Ectodermal cell (in vitro differentiated cells): ENCODE data around the gene PLCH2.

ENCODE experiments used
- H3K27ac ChIP-seq: 2 replicates; pipeline ENCODE4 v1.7.0; 2013; ENCODE audit warnings: mild to moderate bottlenecking, low read depth, low read length; ENCODE audit not compliant: insufficient read depth, poor library complexity, severe bottlenecking
- H3K27me3 ChIP-seq: 2 replicates; pipeline ENCODE4 v1.7.0; 2013; ENCODE audit warnings: mild to moderate bottlenecking, low read length; ENCODE audit not compliant: insufficient read depth, control insufficient read depth, poor library complexity, severe bottlenecking
- H3K36me3 ChIP-seq: one replicate; pipeline ENCODE4 v1.7.0; 2013; ENCODE audit warnings: low read length; ENCODE audit not compliant: control insufficient read depth, insufficient read depth
- H3K4me1 ChIP-seq: one replicate; pipeline ENCODE4 v1.7.0; 2013; ENCODE audit warnings: low read length; ENCODE audit not compliant: control insufficient read depth, insufficient read depth
- H3K4me3 ChIP-seq: 2 replicates; pipeline ENCODE4 v1.7.0; 2013; ENCODE audit warnings: low read depth, low read length, control low read depth; ENCODE audit not compliant: insufficient read depth
- H3K9me3 ChIP-seq: 2 replicates; pipeline ENCODE4 v1.7.0; 2013; ENCODE audit warnings: mild to moderate bottlenecking, low read length, moderate library complexity; ENCODE audit not compliant: control insufficient read depth
- whole genome bisulfite sequencing, 2 experiments: methylation state at CpG; one replicate each; pipeline ENCODE4 v1.1.7; 2013; ENCODE audit warnings: missing lambda C conversion rate in 2 of 2; 5-methylcytosine and 5-hydroxymethylcytosine counted together

PLCH2 gene

GRCh38 chr1:2496087-2496622, 20.1 kb downstream of the PLCH2 start:
- peaks cover 4% of the 10 kb centered on the region for H3K4me1 ChIP-seq
- no peaks in the 10 kb centered on the region for H3K27me3 ChIP-seq
- no peaks in the 10 kb centered on the region for H3K36me3 ChIP-seq
- H3K4me3 ChIP-seq: no peak overlapping the region
- H3K9me3 ChIP-seq: no peaks in the 10 kb centered on the region
- 91 to 92% methylated on average over 28 of the region's 28 CpGs for WGBS, 2 experiments
- H3K27ac ChIP-seq: no peak overlapping the region

DNA sequence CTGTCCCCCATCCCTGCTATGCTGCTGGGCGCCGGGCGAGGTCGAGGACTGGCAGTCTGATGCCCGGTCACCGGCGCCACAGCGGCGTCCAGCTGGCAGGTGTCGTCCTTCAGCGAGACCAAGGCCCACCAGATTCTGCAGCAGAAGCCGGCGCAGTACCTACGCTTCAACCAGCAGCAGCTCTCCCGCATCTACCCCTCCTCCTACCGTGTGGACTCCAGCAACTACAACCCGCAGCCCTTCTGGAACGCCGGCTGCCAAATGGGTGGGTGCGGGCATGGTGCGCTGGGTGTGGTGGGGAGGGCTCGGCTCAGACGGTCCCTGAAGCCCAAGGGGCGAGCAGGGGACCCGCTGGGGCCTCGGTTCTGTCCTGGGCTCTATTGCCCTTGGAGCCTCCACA, 20.7 kb downstream of the PLCH2 start:
- no peak overlapping the region for H3K27ac ChIP-seq
- no peaks in the 10 kb centered on the region for H3K36me3 ChIP-seq
- H3K4me3 ChIP-seq: no peak overlapping the region
- WGBS, 2 experiments: 93 to 94% methylated on average over 26 of the region's 26 CpGs
- H3K27me3 ChIP-seq: no peaks in the 10 kb centered on the region
- H3K4me1 ChIP-seq: peaks cover 6% of the 10 kb centered on the region
- H3K9me3 ChIP-seq: no peaks in the 10 kb centered on the region

GRCh38 chr1:2497891-2498290, 21.8 kb downstream of the PLCH2 start:
- no peaks in the 10 kb centered on the region for H3K9me3 ChIP-seq
- no peaks in the 10 kb centered on the region for H3K27me3 ChIP-seq
- no peak overlapping the region for H3K4me3 ChIP-seq
- 89 to 90% methylated on average over 4 of the region's 4 CpGs for WGBS, 2 experiments
- H3K36me3 ChIP-seq: no peaks in the 10 kb centered on the region
- H3K4me1 ChIP-seq: peaks cover 4% of the 10 kb centered on the region
- no peak overlapping the region for H3K27ac ChIP-seq

DNA sequence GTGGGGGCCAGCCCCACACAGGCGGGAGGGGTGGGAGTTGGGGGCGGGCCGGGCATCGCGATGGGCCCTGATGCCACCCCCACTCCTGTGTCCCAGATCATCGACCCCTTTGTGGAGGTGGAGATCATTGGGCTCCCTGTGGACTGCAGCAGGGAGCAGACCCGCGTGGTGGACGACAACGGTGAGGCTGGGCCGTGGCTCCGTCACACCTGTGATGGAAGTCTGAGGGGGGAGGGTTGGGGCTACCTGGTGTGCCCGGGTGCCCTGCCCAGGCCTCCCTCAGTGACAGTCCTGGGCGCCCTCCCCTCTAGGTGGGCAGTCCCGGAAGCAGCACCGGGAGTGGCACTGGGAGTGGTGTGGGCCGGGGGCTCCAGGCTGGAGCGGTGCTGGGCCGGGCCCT, 22.6 kb downstream of the PLCH2 start:
- WGBS, 2 experiments: 91 to 92% methylated on average over 19 of the region's 19 CpGs
- no peaks in the 10 kb centered on the region for H3K27me3 ChIP-seq
- H3K4me1 ChIP-seq: peaks cover 7% of the 10 kb centered on the region
- H3K36me3 ChIP-seq: no peaks in the 10 kb centered on the region
- no peak overlapping the region for H3K27ac ChIP-seq
- H3K4me3 ChIP-seq: no peak overlapping the region
- no peaks in the 10 kb centered on the region for H3K9me3 ChIP-seq

GRCh38 chr1:2499260-2499659, 23.2 kb downstream of the PLCH2 start:
- WGBS, 2 experiments: 79 to 86% methylated on average over 4 of the region's 4 CpGs
- Histone ChIP-seq H3K36me3 (no peaks in the 10 kb centered on the region), H3K27ac (no peak overlapping the region), H3K9me3 (no peaks in the 10 kb centered on the region), H3K4me1 (peaks cover 10% of the 10 kb centered on the region), H3K27me3 (no peaks in the 10 kb centered on the region), H3K4me3 (no peak overlapping the region)

- no peaks in the 10 kb centered on the region for H3K9me3 ChIP-seq
- no peaks in the 10 kb centered on the region for H3K27me3 ChIP-seq
- no peak overlapping the region for H3K4me3 ChIP-seq
- H3K27ac ChIP-seq: no peak overlapping the region
- WGBS, 2 experiments: 88 to 91% methylated on average over 19 of the region's 19 CpGs
- H3K4me1 ChIP-seq: peaks cover 10% of the 10 kb centered on the region
- no peaks in the 10 kb centered on the region for H3K36me3 ChIP-seq
Measured at GRCh38 chr1:2499986-2500596, 24.0 kb downstream of the PLCH2 start.

DNA sequence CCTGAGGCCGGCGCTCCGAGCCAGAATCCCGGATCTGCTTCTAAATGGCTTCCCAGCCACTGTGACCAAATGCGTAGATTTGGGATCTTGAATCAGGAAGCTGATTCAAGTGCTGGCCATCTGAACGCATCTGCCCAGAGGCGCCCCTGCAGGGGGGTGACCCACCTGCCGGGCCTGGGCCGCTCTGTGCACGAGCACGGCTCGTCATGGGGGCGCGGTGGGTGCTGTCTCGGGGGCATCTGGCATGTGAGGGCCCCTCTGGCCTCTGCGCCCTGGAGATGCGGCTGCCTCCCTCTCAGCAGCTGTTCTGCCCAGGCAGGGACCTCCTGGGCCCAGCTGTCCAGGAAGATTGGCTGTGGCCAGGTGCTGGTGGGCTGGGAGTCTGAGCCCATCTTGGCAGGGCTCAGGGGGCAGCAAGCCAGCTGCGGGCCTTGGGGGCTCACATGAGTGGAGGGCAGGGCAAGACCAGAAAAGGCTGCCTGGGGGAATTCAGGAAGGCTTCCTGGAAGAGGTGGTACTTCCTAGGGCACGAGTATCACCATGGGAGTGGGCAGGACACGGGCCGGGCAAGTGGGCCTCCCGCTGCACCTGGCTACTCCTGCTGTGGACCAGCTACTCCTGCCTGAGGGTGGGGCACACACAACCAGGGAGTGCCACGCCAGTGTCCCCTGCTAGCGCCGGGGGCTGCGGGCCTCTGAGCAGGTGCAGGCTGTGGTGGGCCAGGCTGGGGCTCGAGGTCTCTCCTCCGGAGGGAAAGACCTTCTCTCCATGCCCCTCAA, 25.1 kb downstream of the PLCH2 start:
- 88 to 90% methylated on average over 28 of the region's 28 CpGs for WGBS, 2 experiments
- Histone ChIP-seq H3K9me3 (no peaks in the 10 kb centered on the region), H3K4me1 (peaks cover 15% of the 10 kb centered on the region), H3K27me3 (no peaks in the 10 kb centered on the region), H3K4me3 (no peak overlapping the region), H3K36me3 (no peaks in the 10 kb centered on the region), H3K27ac (no peak overlapping the region)

- no peak overlapping the region for H3K4me3 ChIP-seq
- peaks cover 16% of the 10 kb centered on the region for H3K4me1 ChIP-seq
- H3K9me3 ChIP-seq: no peaks in the 10 kb centered on the region
- no peak overlapping the region for H3K27ac ChIP-seq
- H3K27me3 ChIP-seq: no peaks in the 10 kb centered on the region
- WGBS, 2 experiments: 95% methylated on average over 7 of the region's 7 CpGs
- no peaks in the 10 kb centered on the region for H3K36me3 ChIP-seq
Measured at GRCh38 chr1:2501820-2502119, 25.7 kb downstream of the PLCH2 start.

DNA sequence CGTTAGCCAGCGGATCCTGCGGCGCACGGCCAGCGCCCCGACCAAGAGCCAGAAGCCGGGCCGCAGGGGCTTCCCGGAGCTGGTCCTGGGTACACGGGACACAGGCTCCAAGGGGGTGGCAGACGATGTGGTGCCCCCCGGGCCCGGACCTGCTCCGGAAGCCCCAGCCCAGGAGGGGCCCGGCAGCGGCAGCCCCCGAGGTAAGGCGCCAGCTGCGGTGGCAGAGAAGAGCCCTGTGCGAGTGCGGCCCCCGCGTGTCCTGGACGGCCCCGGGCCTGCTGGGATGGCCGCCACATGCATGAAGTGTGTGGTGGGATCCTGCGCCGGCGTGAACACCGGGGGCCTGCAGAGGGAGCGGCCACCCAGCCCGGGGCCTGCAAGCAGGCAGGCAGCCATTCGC, 26.1 kb downstream of the PLCH2 start:
- Histone ChIP-seq H3K36me3 (no peaks in the 10 kb centered on the region), H3K4me3 (no peak overlapping the region), H3K9me3 (no peaks in the 10 kb centered on the region), H3K27me3 (no peaks in the 10 kb centered on the region), H3K27ac (no peak overlapping the region), H3K4me1 (peaks cover 16% of the 10 kb centered on the region)
- WGBS, 2 experiments: 93% methylated on average over 34 of the region's 34 CpGs

GRCh38 chr1:2502661-2503553, 26.8 kb downstream of the PLCH2 start:
- 91 to 92% methylated on average over 36 of the region's 36 CpGs for WGBS, 2 experiments
- H3K4me3 ChIP-seq: no peak overlapping the region
- no peak overlapping the region for H3K27ac ChIP-seq

More at GRCh38 chr1:2502661-2503553, 26.8 kb downstream of the PLCH2 start:
- Histone ChIP-seq H3K9me3 (no peaks in the 10 kb centered on the region), H3K27me3 (no peaks in the 10 kb centered on the region), H3K4me1 (peaks cover 16% of the 10 kb centered on the region), H3K36me3 (no peaks in the 10 kb centered on the region)
